Measurements from ENCODE around the gene TNFRSF12A. TPM values are rescaled to one million over a fixed set of nuclear protein-coding genes. Genes with fewer than 3 reads are reported as not detected.
A peak's percentile ranks its signal among the peaks of the same experiment; 100 is the strongest.

Gene TNFRSF12A
- total RNA-seq, 1 experiment from 2014 or later = 78.9 TPM

GRCh38 chr16:3003582-3004270 is 16.4 kb upstream of the TNFRSF12A start (continued):
- peak; percentile 46 for TF ChIP-seq USF2 (CRISPR knock-in tag; IDR thresholded peaks at IDR 0.05)
- peak; percentile 88 for TF ChIP-seq E2F5 (CRISPR knock-in tag; IDR thresholded peaks at IDR 0.05)
- no peak for TF ChIP-seq CREM (CRISPR knock-in tag; IDR thresholded peaks at IDR 0.05)
- 0 out of 2 replicates have a peak, but pooled peaks have one; percentile 22 for TF ChIP-seq FOXP1 (CRISPR knock-in tag; IDR thresholded peaks at IDR 0.05; ENCODE audit: borderline replicate concordance)
- no peak for TF ChIP-seq GRHL2 (CRISPR knock-in tag; IDR thresholded peaks at IDR 0.05; ENCODE audit: insufficient replicate concordance, severe bottlenecking)
- peak; percentile 91 for TF ChIP-seq SP1 (CRISPR knock-in tag; conservative IDR thresholded peaks at IDR 0.05)

- CTCF ChIA-PET = interaction anchor here (0.7 to 13.4 kb wide), 20 partner anchors 8 to 153 kb away, joined by 3 to 360 read pairs (median 4); partner anchors contain the start of genes CLDN6, CLDN9, HCFC1R1 and KREMEN2
- Mint-ChIP-seq H3K27me3 (ENCODE audit: low read depth) (no peaks in the 10 kb centered on the region), H3K36me3 (no peaks in the 10 kb centered on the region), H3K9me3 (no peaks in the 10 kb centered on the region), H3K4me1 (peaks cover 43% of the 10 kb centered on the region), H3K27ac (no peak overlapping the region), H3K4me3 (peak overlapping the region; percentile 82)
- ATAC-seq = no peak
- POLR2A ChIA-PET = interaction anchor here (0.9 to 13.9 kb wide), 4 partner anchors 8 to 54 kb away, joined by 5 to 502 read pairs (median 10); partner anchors contain the start of genes CLDN6, CLDN9, HCFC1R1 and THOC6
- TF ChIP-seq, protein P1, sequence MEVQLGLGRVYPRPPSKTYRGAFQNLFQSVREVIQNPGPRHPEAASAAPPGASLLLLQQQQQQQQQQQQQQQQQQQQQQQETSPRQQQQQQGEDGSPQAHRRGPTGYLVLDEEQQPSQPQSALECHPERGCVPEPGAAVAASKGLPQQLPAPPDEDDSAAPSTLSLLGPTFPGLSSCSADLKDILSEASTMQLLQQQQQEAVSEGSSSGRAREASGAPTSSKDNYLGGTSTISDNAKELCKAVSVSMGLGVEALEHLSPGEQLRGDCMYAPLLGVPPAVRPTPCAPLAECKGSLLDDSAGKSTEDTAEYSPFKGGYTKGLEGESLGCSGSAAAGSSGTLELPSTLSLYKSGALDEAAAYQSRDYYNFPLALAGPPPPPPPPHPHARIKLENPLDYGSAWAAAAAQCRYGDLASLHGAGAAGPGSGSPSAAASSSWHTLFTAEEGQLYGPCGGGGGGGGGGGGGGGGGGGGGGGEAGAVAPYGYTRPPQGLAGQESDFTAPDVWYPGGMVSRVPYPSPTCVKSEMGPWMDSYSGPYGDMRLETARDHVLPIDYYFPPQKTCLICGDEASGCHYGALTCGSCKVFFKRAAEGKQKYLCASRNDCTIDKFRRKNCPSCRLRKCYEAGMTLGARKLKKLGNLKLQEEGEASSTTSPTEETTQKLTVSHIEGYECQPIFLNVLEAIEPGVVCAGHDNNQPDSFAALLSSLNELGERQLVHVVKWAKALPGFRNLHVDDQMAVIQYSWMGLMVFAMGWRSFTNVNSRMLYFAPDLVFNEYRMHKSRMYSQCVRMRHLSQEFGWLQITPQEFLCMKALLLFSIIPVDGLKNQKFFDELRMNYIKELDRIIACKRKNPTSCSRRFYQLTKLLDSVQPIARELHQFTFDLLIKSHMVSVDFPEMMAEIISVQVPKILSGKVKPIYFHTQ (CRISPR knock-in tag; IDR thresholded peaks at IDR 0.05) = no peak
- TF ChIP-seq, protein P2, sequence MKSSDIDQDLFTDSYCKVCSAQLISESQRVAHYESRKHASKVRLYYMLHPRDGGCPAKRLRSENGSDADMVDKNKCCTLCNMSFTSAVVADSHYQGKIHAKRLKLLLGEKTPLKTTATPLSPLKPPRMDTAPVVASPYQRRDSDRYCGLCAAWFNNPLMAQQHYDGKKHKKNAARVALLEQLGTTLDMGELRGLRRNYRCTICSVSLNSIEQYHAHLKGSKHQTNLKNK (CRISPR knock-in tag; IDR thresholded peaks at IDR 0.05) = no peak
- DNase-seq (ENCODE audit: low spot score) = no peak
Observed at GRCh38 chr16:3004319-3004718, 15.8 kb upstream of the TNFRSF12A start.

DNA sequence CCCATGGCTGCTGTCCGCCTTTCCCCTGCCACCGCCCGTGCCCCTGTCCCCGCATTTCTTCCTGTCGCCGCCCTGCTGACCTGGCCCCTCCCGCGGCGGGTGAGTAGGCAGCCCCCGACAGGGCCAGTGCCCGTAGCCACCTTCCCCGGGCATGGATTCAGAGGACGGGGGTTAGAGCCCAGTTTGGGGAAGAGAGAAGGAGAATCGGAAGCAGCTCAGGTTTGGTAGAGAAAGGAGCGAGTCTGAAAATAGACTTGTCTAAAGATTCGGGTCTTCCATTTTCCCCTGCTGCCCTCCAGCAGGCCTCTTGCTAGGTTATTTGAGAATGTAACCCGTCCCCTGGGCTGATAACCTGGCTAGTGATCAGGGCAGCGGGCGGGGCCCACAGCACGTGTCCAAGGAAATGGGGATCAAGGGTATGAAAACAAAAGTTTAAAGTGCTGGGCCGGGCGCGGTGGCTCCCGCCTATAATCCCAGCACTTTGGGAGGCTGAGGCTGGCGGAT is 15.3 kb upstream of the TNFRSF12A start:
- Mint-ChIP-seq H3K4me3 (peak overlapping the region; percentile 82), H3K4me1 (peaks cover 47% of the 10 kb centered on the region), H3K27me3 (ENCODE audit: low read depth) (no peaks in the 10 kb centered on the region), H3K9me3 (no peaks in the 10 kb centered on the region), H3K27ac (peak overlapping the region; percentile 93), H3K36me3 (no peaks in the 10 kb centered on the region)
- ChIA-PET CTCF (interaction anchor here (0.6 to 13.4 kb wide), 9 partner anchors 9 to 99 kb away, joined by 3 to 360 read pairs (median 4); partner anchors contain the start of genes CLDN6, HCFC1R1, KREMEN2 and THOC6), POLR2A (interaction anchor here (0.7 to 13.9 kb wide), 3 partner anchors 15 to 26 kb away, joined by 4 to 502 read pairs (median 5); partner anchors contain the start of genes CLDN6, HCFC1R1, THOC6 and TNFRSF12A)
- peak; percentile 64 for DNase-seq (ENCODE audit: low spot score)
- ATAC-seq = no peak
- TF ChIP-seq, protein P3, sequence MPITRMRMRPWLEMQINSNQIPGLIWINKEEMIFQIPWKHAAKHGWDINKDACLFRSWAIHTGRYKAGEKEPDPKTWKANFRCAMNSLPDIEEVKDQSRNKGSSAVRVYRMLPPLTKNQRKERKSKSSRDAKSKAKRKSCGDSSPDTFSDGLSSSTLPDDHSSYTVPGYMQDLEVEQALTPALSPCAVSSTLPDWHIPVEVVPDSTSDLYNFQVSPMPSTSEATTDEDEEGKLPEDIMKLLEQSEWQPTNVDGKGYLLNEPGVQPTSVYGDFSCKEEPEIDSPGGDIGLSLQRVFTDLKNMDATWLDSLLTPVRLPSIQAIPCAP (CRISPR knock-in tag; IDR thresholded peaks at IDR 0.05) = no peak
- no peak for TF ChIP-seq ETV6 (CRISPR knock-in tag; IDR thresholded peaks at IDR 0.05)
- no peak for TF ChIP-seq TEAD4 (CRISPR knock-in tag; IDR thresholded peaks at IDR 0.05)
- TF ChIP-seq, protein P4, sequence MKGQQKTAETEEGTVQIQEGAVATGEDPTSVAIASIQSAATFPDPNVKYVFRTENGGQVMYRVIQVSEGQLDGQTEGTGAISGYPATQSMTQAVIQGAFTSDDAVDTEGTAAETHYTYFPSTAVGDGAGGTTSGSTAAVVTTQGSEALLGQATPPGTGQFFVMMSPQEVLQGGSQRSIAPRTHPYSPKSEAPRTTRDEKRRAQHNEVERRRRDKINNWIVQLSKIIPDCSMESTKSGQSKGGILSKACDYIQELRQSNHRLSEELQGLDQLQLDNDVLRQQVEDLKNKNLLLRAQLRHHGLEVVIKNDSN (CRISPR knock-in tag; IDR thresholded peaks at IDR 0.05) = peak; percentile 70
- TF ChIP-seq ARID4B (CRISPR knock-in tag; IDR thresholded peaks at IDR 0.05; ENCODE audit: borderline replicate concordance) = peak; percentile 56; the same call in 1 of the 2 replicates
- TF ChIP-seq USF2 (CRISPR knock-in tag; IDR thresholded peaks at IDR 0.05) = peak; percentile 63
- TF ChIP-seq MYBL2 (CRISPR knock-in tag; IDR thresholded peaks at IDR 0.05) = no peak
